Vagina (tissue), 2 donors: ENCODE data around the gene ARID1B. TPM values are rescaled to one million over a fixed set of nuclear protein-coding genes. Genes with fewer than 3 reads are reported as not detected.

Experiments
- DNase-seq, 2 donors: peaks; one replicate each; pipeline ENCODE4 v3.0.0-alpha.2; 2017; ENCODE audit errors: extremely low spot score in 2 of 2
- H3K27ac ChIP-seq: fragments of 200-600 bp; sonication (generic); one replicate; pipeline ENCODE4 v1.5.1; 2019
- H3K27me3 ChIP-seq: fragments of 200-600 bp; sonication (generic); one replicate; pipeline ENCODE4 v1.5.1; 2019
- H3K36me3 ChIP-seq, 2 donors: fragments of 200-600 bp; sonication (generic); one replicate each; pipeline ENCODE4 v1.5.1; 2017 to 2019
- H3K4me1 ChIP-seq: fragments of 200-600 bp; sonication (generic); one replicate; pipeline ENCODE4 v1.5.1; 2019
- H3K4me3 ChIP-seq, 2 donors: fragments of 200-600 bp; sonication (generic); 1 replicate in 1 of 2; 2 replicates in 1 of 2; pipeline ENCODE4 v1.5.1; 2016 to 2019
- H3K9me3 ChIP-seq: fragments of 200-600 bp; sonication (generic); one replicate; pipeline ENCODE4 v1.5.1; 2019
- POLR2A ChIP-seq, 2 donors: fragments of 450-650 bp; IDR thresholded peaks; one replicate each; pipeline ENCODE4 v1.6.1; 2017; ENCODE audit warnings: antibody characterized with exemption in 2 of 2, mild to moderate bottlenecking in 2 of 2, moderate library complexity in 2 of 2
- POLR2AphosphoS5 ChIP-seq, 2 donors: sonication (generic); formaldehyde crosslinking; IDR thresholded peaks; one replicate each; pipeline ENCODE4 v1.9.0; 2017; ENCODE audit warnings: antibody characterized with exemption in 2 of 2, mild to moderate bottlenecking in 2 of 2, low read depth in 1 of 2; ENCODE audit not compliant: insufficient read depth in 1 of 2
- intact Hi-C: fragments of 100-400 bp; cut with DNase I; formaldehyde crosslinking; loops from one replicate; pipeline ENCODE4 v1.15.1; 2023
- total RNA-seq: library from RNA; depleted of rRNA; stranded (reverse); fragments of >200 nt; gene quantifications from one replicate; pipeline ENCODE4 v1.2.3, GENCODE V29; 2016
- TF ChIP-seq, protein P1 (sequence below), 3 experiments: fragments of 450-650 bp in 2 of 3; fragments of 200-600 bp in 1 of 3; sonication (generic) in 1 of 3; IDR thresholded peaks; one replicate each; pipeline ENCODE4 v1.5.1; 2017 to 2019; ENCODE audit warnings: antibody characterized with exemption in 3 of 3, mild to moderate bottlenecking in 2 of 3, moderate library complexity in 2 of 3

Gene ARID1B
- total RNA-seq, 1 donor from 2014 or later = 141 TPM

DNA sequence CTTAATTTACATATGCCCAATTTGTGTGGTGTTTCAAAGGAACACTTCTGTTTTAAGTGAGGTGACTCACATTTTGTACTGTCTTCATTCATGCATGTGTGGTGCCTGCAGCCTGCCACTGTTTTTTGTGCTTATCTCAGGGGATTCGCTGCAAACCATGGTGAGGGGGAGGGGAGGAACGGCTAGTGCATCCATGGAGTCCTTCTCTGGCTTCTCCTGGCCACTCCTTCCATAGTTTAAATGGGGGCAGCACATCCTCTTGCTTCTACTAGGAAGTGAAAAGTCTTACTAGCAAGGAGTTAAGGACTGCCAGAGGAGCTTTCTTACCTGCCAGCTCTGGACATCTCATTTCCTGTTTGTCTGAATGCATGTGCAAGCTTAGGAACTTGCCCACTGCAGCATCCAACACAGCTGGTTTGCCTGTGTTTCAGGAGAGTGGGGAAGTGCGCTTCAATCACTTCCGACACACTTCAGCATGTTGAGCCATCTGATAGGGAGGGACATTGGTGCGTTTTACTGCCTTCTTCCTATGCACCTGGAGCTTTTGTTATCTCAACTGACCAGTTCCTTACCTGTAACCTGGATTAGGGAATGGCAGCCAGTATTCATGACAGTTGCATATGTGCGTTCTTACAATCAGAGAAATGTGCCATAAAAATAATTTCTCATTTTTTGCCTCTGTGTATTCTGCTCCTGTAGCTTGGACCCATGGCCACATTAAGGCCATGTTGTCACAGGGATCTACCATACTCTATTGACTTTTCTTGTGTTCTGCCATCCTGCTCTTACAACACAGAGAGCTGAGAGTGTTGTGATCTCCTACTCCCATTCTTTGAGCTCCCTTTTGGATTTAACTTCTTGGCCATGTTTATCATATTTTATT, 211.3 kb downstream of the ARID1B start:
- H3K36me3 ChIP-seq = no peaks in the 10 kb centered on the region
- no peak for TF ChIP-seq POLR2A (IDR thresholded peaks at IDR 0.05)
- TF ChIP-seq POLR2AphosphoS5 (IDR thresholded peaks at IDR 0.05; ENCODE audit: insufficient read depth in 1 of 2, low read depth in 1 of 2) = no peak
- TF ChIP-seq, protein P1, sequence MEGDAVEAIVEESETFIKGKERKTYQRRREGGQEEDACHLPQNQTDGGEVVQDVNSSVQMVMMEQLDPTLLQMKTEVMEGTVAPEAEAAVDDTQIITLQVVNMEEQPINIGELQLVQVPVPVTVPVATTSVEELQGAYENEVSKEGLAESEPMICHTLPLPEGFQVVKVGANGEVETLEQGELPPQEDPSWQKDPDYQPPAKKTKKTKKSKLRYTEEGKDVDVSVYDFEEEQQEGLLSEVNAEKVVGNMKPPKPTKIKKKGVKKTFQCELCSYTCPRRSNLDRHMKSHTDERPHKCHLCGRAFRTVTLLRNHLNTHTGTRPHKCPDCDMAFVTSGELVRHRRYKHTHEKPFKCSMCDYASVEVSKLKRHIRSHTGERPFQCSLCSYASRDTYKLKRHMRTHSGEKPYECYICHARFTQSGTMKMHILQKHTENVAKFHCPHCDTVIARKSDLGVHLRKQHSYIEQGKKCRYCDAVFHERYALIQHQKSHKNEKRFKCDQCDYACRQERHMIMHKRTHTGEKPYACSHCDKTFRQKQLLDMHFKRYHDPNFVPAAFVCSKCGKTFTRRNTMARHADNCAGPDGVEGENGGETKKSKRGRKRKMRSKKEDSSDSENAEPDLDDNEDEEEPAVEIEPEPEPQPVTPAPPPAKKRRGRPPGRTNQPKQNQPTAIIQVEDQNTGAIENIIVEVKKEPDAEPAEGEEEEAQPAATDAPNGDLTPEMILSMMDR (IDR thresholded peaks at IDR 0.05) = no peak

DNA sequence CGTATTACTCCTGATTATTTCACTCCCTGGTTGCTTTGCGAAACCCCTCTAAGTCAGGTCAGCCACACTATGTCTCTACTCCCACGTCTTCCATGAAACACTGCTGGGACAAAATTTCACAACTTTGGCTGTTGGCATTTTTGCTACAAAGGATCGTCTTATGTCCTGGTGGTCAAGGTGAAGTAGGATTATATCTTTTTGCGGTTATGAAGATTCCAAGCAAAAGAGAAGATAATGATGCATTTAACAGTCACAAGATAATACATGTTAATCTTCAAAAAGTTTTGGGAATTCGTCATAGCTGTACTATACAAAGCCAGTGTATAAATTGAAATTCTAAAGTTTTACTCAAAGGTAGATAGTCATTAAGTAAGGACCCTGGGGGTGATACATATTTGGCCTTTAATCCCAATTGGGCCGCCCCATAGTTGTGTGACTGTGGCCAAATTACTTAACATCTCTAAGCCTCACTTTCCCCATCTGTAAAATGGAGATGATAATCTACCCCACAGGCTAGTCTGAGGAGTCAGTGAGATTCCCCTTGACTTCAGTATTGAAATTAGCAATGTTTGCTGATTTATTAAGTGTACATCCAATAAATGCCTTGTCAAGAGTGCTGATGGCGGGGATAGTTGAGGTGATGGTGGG, 212.1 kb downstream of the ARID1B start:
- intact Hi-C loops = no loop called here
- no peaks in the 10 kb centered on the region for H3K9me3 ChIP-seq
- no peak overlapping the region for H3K27ac ChIP-seq
- DNase-seq = no peak
- no peak overlapping the region for H3K4me3 ChIP-seq
- no peaks in the 10 kb centered on the region for H3K36me3 ChIP-seq
- no peak for TF ChIP-seq POLR2AphosphoS5 (IDR thresholded peaks at IDR 0.05; ENCODE audit: insufficient read depth in 1 of 2, low read depth in 1 of 2)
- TF ChIP-seq POLR2A (IDR thresholded peaks at IDR 0.05) = no peak
- TF ChIP-seq, protein P1 (IDR thresholded peaks at IDR 0.05) = no peak
- H3K4me1 ChIP-seq = peaks cover 57% of the 10 kb centered on the region
- no peaks in the 10 kb centered on the region for H3K27me3 ChIP-seq

More for the DNA sequence above, 211.3 kb downstream of the ARID1B start:
- no peak for DNase-seq
- H3K4me1 ChIP-seq = peaks cover 56% of the 10 kb centered on the region
- H3K4me3 ChIP-seq = no peak overlapping the region
- H3K27me3 ChIP-seq = no peaks in the 10 kb centered on the region
- H3K27ac ChIP-seq = no peak overlapping the region
- H3K9me3 ChIP-seq = no peaks in the 10 kb centered on the region
- intact Hi-C loops = no loop called here

DNA sequence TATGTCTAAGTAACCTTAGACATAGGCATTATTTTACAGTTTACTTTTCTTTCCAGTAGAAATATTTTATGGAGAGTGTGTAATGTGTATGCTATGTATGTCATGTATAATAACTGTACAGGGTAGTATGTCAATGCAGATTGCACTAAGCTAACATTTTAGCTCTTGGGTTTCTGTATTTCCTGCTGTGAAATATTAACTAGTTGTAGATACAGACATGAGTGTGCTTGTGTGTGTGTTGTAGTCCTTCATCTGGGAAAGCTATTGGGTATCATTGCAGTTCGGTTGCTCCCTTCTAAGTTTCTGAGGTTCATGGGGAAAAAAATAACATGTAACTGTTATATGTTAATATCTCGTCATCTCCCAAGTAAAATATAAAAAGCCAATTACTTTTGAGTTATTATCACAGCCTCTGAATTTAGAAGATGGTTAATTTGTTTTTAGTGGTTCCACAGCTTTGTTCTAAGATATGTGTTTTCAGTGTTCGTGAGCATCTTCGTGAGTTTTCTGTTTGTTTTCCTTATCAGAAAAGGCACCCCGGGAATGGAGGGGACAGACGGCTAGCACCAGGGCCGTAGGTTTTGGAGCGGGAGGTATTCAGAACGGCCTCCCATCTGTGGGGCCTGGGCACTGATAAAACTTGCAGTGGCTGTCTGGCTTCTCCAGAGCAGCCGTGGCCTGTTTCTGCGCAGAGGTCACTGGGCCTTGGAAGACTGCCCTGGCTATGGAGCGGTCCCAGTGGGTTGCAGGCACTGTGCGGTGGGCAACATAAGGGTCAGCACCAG, 215.0 kb downstream of the ARID1B start:
- intact Hi-C loops = no loop called here
- Histone ChIP-seq H3K36me3 (no peaks in the 10 kb centered on the region), H3K27ac (no peak overlapping the region), H3K27me3 (no peaks in the 10 kb centered on the region), H3K4me3 (no peak overlapping the region), H3K4me1 (peaks cover 54% of the 10 kb centered on the region), H3K9me3 (no peaks in the 10 kb centered on the region)
- TF ChIP-seq, protein P1 (IDR thresholded peaks at IDR 0.05) = no peak
- TF ChIP-seq POLR2AphosphoS5 (IDR thresholded peaks at IDR 0.05; ENCODE audit: insufficient read depth in 1 of 2, low read depth in 1 of 2) (no peak), POLR2A (IDR thresholded peaks at IDR 0.05) (no peak)
- no peak for DNase-seq

DNA sequence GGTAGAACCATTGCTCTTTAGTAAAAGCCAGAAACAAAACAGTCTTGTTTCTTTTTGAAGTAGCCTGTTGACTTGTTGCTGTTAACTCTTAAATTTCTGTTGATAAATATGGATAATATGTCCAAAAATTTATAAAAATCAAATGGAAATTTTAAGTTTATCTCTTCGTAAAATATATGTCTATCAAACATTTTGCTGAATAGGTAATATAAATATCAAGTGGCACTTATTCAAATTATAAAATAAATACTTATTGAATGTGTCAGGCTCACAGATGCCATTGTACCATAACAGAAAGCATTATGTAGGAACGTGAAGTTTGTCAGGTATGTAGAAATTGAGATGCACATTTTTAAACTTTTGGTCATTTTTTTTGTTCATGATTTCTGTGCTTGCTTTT, 216.5 kb downstream of the ARID1B start:
- peaks cover 39% of the 10 kb centered on the region for H3K4me1 ChIP-seq
- H3K4me3 ChIP-seq = no peak overlapping the region
- H3K27ac ChIP-seq = no peak overlapping the region
- no peaks in the 10 kb centered on the region for H3K9me3 ChIP-seq
- intact Hi-C loops = no loop called here
- H3K27me3 ChIP-seq = no peaks in the 10 kb centered on the region
- H3K36me3 ChIP-seq = no peaks in the 10 kb centered on the region
- DNase-seq = no peak
- TF ChIP-seq POLR2A (IDR thresholded peaks at IDR 0.05) (no peak), POLR2AphosphoS5 (IDR thresholded peaks at IDR 0.05; ENCODE audit: insufficient read depth in 1 of 2, low read depth in 1 of 2) (no peak)
- TF ChIP-seq, protein P1 (IDR thresholded peaks at IDR 0.05) = no peak
